ENCODE results near the gene ARID4A.
"Not testable (repeated sequence)": the region's sequence is repeated elsewhere in the genome, so short reads cannot be mapped to it uniquely, and the experiment has no call there.

ARID4A gene

GRCh38 chr14:58298477-58299400 is at the start of gene ARID4A:
ARID4A (plus strand) TSS chr14:58298555; CDS start chr14:58299855, 1,300 bp downstream.
- DNase-seq (ENCODE audit: low read depth in 2 of 2) = peak; percentile 2 to 50

GRCh38 chr14:58249611-58250010 is 48.7 kb upstream of the ARID4A start:
- DNase-seq (ENCODE audit: low read depth in 2 of 2) = no peak

GRCh38 chr14:58258156-58258555 is 40.2 kb upstream of the ARID4A start:
- no peak for DNase-seq (ENCODE audit: low read depth in 2 of 2)

- not testable (repeated sequence) for DNase-seq (ENCODE audit: low read depth in 2 of 2)
Measured at GRCh38 chr14:58262005-58262404, 36.4 kb upstream of the ARID4A start.

GRCh38 chr14:58265401-58265800 is 33.0 kb upstream of the ARID4A start:
- DNase-seq (ENCODE audit: low read depth in 2 of 2) = no peak

- DNase-seq (ENCODE audit: low read depth in 2 of 2) = no peak
Measured at GRCh38 chr14:58270628-58271027, 27.7 kb upstream of the ARID4A start.

GRCh38 chr14:58272588-58273372 is 25.6 kb upstream of the ARID4A start:
- no peak for DNase-seq (ENCODE audit: low read depth in 2 of 2)

GRCh38 chr14:58274881-58275280 is 23.5 kb upstream of the ARID4A start:
- DNase-seq (ENCODE audit: low read depth in 2 of 2) = no peak

- DNase-seq (ENCODE audit: low read depth in 2 of 2) = no peak
Measured at GRCh38 chr14:58275527-58276190, 22.7 kb upstream of the ARID4A start.

GRCh38 chr14:58276208-58276607 is 22.1 kb upstream of the ARID4A start:
- DNase-seq (ENCODE audit: low read depth in 2 of 2) = no peak

GRCh38 chr14:58278177-58278576 is 20.2 kb upstream of the ARID4A start:
- DNase-seq (ENCODE audit: low read depth in 2 of 2) = no peak

- DNase-seq (ENCODE audit: low read depth in 2 of 2) = no peak
Measured at GRCh38 chr14:58280954-58281787, 17.2 kb upstream of the ARID4A start.

- DNase-seq (ENCODE audit: low read depth in 2 of 2) = no peak
Measured at GRCh38 chr14:58281969-58282368, 16.4 kb upstream of the ARID4A start.

- no peak for DNase-seq (ENCODE audit: low read depth in 2 of 2)
Measured at GRCh38 chr14:58282925-58283593, 15.3 kb upstream of the ARID4A start.

GRCh38 chr14:58283730-58284129 is 14.6 kb upstream of the ARID4A start:
- DNase-seq (ENCODE audit: low read depth in 2 of 2) = no peak

- DNase-seq (ENCODE audit: low read depth in 2 of 2) = no peak
Measured at GRCh38 chr14:58285132-58285531, 13.2 kb upstream of the ARID4A start.

GRCh38 chr14:58287607-58288042 is 10.7 kb upstream of the ARID4A start:
- DNase-seq (ENCODE audit: low read depth in 2 of 2) = no peak

GRCh38 chr14:58288106-58288792 is 10.1 kb upstream of the ARID4A start:
- no peak for DNase-seq (ENCODE audit: low read depth in 2 of 2)

GRCh38 chr14:58291646-58292045 is 6.7 kb upstream of the ARID4A start:
- no peak for DNase-seq (ENCODE audit: low read depth in 2 of 2)

GRCh38 chr14:58292187-58292586 is 6.2 kb upstream of the ARID4A start:
- DNase-seq (ENCODE audit: low read depth in 2 of 2) = no peak

All from stimulated activated CD4-positive, alpha-beta T cell treated with anti-CD3 and anti-CD28 coated beads, Interleukin-1b, Interleukin-23, amount 100 ng/mL, for 4 hours (primary cell).